Lung (tissue), 12 donors: Measurements from ENCODE around the gene C9orf57. TPM values are rescaled to one million over a fixed set of nuclear protein-coding genes. Genes with fewer than 3 reads are reported as not detected.
"Not testable (repeated sequence)": the region's sequence is repeated elsewhere in the genome, so short reads cannot be mapped to it uniquely, and the experiment has no call there.

Experiments
- ATAC-seq: fragments of 200-7000 bp; cut with Tn5 transposase; one replicate; pipeline ENCODE4 v1.9.1; 2020; ENCODE audit warnings: moderate number of reproducible peaks; ENCODE audit not compliant: insufficient read depth, low FRiP score
- DNase-seq, 3 donors: peaks; one replicate each; pipeline ENCODE4 v3.0.0-alpha.2; 2013 to 2017
- H3K27ac ChIP-seq, 2 donors: one replicate each; pipeline ENCODE4 v1.5.1; 2013; ENCODE audit warnings: mild to moderate bottlenecking in 2 of 2, moderate library complexity in 2 of 2, control low read depth in 1 of 2, inconsistent platforms in 1 of 2, low read depth in 1 of 2, low read length in 1 of 2
- H3K27me3 ChIP-seq, 3 donors: one replicate each; pipeline ENCODE4 v1.5.1; 2013; ENCODE audit warnings: low read length in 2 of 3; ENCODE audit not compliant: control insufficient read depth in 3 of 3, insufficient read depth in 3 of 3
- H3K36me3 ChIP-seq, 4 donors: one replicate each; pipeline ENCODE4 v1.5.1; 2013; ENCODE audit warnings: low read length in 4 of 4, mild to moderate bottlenecking in 1 of 4, moderate library complexity in 1 of 4; ENCODE audit not compliant: control insufficient read depth in 4 of 4, insufficient read depth in 4 of 4
- H3K4me1 ChIP-seq, 5 donors: one replicate each; pipeline ENCODE4 v1.5.1; 2013; ENCODE audit warnings: low read length in 5 of 5, mild to moderate bottlenecking in 2 of 5, moderate library complexity in 1 of 5; ENCODE audit not compliant: control insufficient read depth in 5 of 5, insufficient read depth in 5 of 5
- H3K4me3 ChIP-seq: one replicate; pipeline ENCODE4 v1.5.1; 2013; ENCODE audit warnings: mild to moderate bottlenecking, control low read depth, moderate library complexity
- H3K9ac ChIP-seq, 2 donors: one replicate each; pipeline ENCODE4 v1.5.1; 2013; ENCODE audit warnings: low read length in 2 of 2, control low read depth in 1 of 2; ENCODE audit not compliant: insufficient read depth in 1 of 2
- H3K9me3 ChIP-seq, 4 donors: one replicate each; pipeline ENCODE4 v1.5.1; 2013; ENCODE audit warnings: low read length in 3 of 4, mild to moderate bottlenecking in 1 of 4, moderate library complexity in 1 of 4; ENCODE audit not compliant: control insufficient read depth in 4 of 4, insufficient read depth in 3 of 4
- CTCF ChIP-seq: IDR thresholded peaks from 2 replicates; pipeline ENCODE4 v1.5.1; 2012; ENCODE audit warnings: mild to moderate bottlenecking; ENCODE audit errors: control extremely low read depth, extremely low read depth
- WGBS, 2 donors: extraction: QIAGEN DNeasy Blood & Tissue Kit; methylation state at CpG; one replicate each; pipeline ENCODE4 v1.1.7; 2013; 5-methylcytosine and 5-hydroxymethylcytosine counted together
- polyA plus RNA-seq, 2 donors: library from polyadenylated mRNA; stranded (reverse); fragments of 200-250 nt; gene quantifications; one replicate each; pipeline ENCODE4 v1.2.1, GENCODE V29; 2013
- total RNA-seq, 2 donors: library from RNA; depleted of rRNA in 1 of 2; stranded (reverse); fragments of >200 nt in 1 of 2; gene quantifications; one replicate each; pipeline ENCODE4 v1.2.1, GENCODE V29; 2014 to 2021
- donor health status: control.
- donor health status: control.
- donor health status: Bipolar disorder and iron deficiency.
- donor health status: healthy.
- donor health status: DM: yes; HTN: yes; CAD: no.

Gene C9orf57
- total and polyA plus RNA-seq, 4 donors: not detected

- no peaks in the 10 kb centered on the region for H3K36me3 ChIP-seq
- no peaks in the 10 kb centered on the region for H3K4me1 ChIP-seq
- no peak for TF ChIP-seq CTCF
- no peak overlapping the region for H3K9ac ChIP-seq
- H3K27me3 ChIP-seq: no peaks in the 10 kb centered on the region
- H3K27ac ChIP-seq: no peak overlapping the region
- WGBS, 2 donors: 0 to 3% methylated on average over 1 of the region's 1 CpG
- no peaks in the 10 kb centered on the region for H3K9me3 ChIP-seq
- H3K4me3 ChIP-seq: no peak overlapping the region
- peak; percentile 27 for ATAC-seq
- peak in 1 of 3 donors; percentile 20 for DNase-seq
Observed at GRCh38 chr9:72013292-72013760, 47.1 kb downstream of the C9orf57 start.

GRCh38 chr9:72012646-72013045 is 47.8 kb downstream of the C9orf57 start:
- no peak overlapping the region for H3K4me3 ChIP-seq
- no peaks in the 10 kb centered on the region for H3K4me1 ChIP-seq
- TF ChIP-seq CTCF: no peak
- H3K9me3 ChIP-seq: no peaks in the 10 kb centered on the region
- no peak overlapping the region for H3K27ac ChIP-seq
- no peak overlapping the region for H3K9ac ChIP-seq
- no peaks in the 10 kb centered on the region for H3K36me3 ChIP-seq
- DNase-seq: no peak
- 85 to 96% methylated on average over 4 of the region's 4 CpGs for WGBS, 2 donors
- ATAC-seq: no peak
- no peaks in the 10 kb centered on the region for H3K27me3 ChIP-seq

GRCh38 chr9:72007726-72008125 is 52.7 kb downstream of the C9orf57 start:
- DNase-seq, H3K27ac ChIP-seq, H3K36me3 ChIP-seq, H3K27me3 ChIP-seq, H3K4me1 ChIP-seq, H3K4me3 ChIP-seq, H3K9ac ChIP-seq, ATAC-seq, H3K9me3 ChIP-seq: not testable (repeated sequence)
- WGBS, 2 donors: 90 to 93% methylated on average over 15 to 20 of the region's 20 CpGs

- H3K4me1 ChIP-seq: no peaks in the 10 kb centered on the region
- 83 to 92% methylated on average over 5 of the region's 5 CpGs for WGBS, 2 donors
- ATAC-seq: no peak
Observed at GRCh38 chr9:72006501-72006900, 53.9 kb downstream of the C9orf57 start.

More at GRCh38 chr9:72006501-72006900, 53.9 kb downstream of the C9orf57 start:
- no peak overlapping the region for H3K27ac ChIP-seq
- no peaks in the 10 kb centered on the region for H3K36me3 ChIP-seq
- no peaks in the 10 kb centered on the region for H3K9me3 ChIP-seq
- no peak overlapping the region for H3K9ac ChIP-seq
- TF ChIP-seq CTCF: no peak
- H3K27me3 ChIP-seq: no peaks in the 10 kb centered on the region
- no peak for DNase-seq
- H3K4me3 ChIP-seq: no peak overlapping the region
